ENCODE measurements around the gene MYH9.
A peak's percentile ranks its signal among the peaks of the same experiment; 100 is the strongest.
"Not testable (repeated sequence)": the region's sequence is repeated elsewhere in the genome, so short reads cannot be mapped to it uniquely, and the experiment has no call there.

Gene MYH9

DNA sequence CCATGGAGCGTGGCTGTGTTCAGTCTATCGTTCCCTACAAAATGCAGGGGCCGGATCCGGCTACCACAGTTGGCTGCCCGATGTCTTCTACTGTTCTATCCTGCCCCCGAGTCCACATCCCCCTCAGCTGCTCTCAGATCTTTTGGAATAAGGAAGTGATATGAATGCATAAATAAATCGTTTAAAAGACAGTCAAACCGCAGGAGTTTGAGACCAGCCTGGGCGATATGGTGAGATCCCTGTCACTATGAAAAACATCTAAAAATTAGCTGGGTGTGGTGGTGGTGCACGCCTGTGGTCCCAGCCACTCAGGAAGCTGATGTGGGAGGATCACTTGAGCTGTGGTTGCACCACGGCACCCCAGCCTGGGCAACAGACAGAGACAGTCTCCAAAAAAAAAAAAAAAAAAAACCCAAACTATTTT, 97.8 kb downstream of the MYH9 start:
- DNase-seq, result not testable (repeated sequence)

DNA sequence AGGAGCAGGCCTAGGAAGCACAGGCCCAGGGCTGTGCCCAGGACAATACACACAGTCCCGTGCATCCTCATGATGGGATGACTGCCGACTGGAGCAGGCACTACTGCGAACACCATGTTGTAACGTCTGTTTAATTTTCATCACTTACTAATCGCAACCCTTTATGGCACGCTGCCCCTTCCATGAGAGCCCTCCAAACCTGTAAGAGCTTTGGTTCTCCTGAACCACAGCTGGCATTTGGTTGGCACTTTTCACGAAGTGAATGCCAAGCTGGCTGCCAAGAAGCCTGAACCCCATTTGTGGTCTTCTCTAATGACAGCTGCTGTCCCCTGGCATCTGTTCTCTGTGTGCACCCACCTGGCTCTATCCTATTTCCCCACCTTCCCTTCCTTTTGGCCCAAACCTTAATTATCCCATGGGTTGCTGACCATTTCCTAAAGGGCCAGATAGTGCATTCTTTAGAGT, 98.3 kb downstream of the MYH9 start:
- DNase-seq, result no peak

DNA sequence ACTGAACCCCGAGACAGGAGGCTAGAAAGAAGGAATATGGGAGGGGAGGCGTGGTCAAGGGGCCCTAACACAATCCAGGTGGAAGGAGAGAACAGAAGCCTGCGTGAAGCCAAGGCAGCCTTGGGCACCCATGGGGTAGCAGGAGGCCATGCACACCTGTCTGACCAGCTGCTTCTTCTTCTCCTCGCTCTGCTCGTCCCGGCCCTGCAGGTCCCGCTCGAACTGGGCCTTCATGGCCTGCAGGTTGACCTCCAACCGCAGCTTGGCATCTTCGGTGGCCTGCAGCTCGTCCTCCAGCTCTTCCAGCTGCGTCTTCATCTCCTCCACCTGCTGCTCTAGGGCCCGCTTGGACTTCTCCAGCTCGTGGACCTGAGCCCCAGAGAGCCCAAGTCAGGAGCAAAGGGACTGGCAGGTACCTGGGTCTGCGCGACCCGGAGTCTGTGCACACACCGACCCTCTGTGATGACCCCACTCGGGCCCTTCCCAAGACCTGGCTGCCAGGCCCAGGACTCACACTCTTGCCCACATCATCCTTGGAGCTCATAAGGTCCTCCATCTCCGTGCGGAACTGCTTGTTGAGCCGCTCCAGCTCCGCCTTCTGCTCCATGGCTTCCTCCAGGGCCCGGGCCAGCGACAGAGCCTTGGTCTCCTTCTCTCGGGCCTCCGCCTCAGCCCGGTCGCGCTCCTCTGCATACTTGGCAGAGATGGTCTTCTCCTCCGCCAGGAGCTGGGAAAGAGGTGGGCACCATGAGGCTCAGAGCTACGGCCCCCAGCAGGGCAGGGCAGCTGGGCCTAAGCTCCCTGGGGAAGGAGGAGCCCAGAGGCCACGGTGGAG, 99.0 kb downstream of the MYH9 start:
- DNase-seq, result no peak

DNA sequence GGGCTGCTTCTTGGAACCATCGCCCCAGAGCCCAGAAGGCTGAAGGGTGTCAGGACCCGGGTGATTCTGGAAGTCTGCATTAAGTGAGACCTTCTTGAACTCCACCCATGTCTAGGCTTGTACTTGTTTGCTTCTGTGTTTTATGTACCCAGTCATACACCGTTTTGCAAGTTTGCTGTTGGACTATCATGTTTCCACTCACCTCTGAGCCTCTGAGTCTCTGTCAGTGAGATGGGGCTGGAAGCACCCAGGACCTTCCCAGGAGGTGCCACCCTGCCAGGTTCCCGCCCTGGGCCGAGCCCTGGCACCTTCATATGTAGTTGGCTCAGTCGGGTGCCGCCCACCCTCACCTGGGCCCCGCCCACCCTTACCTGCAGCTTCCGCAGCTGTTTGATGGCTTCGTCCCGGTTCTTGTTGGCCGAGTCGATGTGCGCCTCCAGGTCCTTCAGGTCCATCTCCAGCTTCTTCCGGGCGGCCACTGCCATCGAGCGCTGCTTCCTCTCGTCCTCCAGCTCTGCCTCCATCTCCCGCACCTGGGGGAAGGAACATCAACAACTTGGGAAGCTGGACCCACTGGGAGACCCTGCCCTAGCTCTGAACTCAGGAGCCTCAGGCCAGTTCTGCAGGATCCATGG, 99.8 kb downstream of the MYH9 start:
- no peak for DNase-seq

DNA sequence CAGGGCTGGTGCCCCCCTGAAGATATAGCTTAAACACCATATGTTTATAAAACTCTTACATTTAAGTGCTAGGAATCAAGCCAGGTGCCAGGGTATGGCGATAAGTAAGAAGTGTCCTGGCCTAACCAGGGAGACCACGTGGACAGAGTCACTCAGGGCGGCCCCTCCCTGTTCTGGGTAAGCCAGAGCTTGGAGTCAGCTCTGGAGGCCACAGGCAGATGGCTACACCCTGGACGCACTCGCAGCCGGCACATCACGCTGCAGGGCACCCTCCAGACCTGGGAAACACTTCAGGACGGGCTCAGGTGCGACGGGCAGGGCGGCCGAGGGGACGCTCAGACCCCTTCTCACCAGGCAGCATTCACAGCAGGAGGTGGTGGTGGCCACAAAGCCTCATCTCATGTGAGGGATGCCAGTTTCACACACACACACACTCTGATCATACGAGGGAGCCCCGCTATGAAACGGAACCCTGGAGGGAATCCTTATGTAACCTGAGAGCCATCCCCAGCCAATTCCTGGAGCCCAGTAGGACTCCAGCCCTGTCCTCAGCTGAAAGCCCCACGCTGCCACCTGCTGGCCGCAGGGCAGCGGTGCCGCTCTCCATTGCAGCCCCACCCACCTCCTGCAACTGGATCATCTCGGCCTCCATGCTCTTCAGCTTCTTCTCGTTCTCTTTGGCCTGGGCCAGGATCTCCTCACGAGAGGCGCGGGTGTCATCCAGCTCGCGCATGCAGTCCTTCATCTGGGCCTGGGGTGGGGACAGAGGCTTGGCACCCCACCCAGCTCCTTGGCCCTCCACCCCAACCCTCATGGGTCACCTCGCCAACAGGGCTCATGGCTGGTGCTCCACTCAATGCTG, 101.4 kb downstream of the MYH9 start:
- peak; percentile 74 for DNase-seq

DNA sequence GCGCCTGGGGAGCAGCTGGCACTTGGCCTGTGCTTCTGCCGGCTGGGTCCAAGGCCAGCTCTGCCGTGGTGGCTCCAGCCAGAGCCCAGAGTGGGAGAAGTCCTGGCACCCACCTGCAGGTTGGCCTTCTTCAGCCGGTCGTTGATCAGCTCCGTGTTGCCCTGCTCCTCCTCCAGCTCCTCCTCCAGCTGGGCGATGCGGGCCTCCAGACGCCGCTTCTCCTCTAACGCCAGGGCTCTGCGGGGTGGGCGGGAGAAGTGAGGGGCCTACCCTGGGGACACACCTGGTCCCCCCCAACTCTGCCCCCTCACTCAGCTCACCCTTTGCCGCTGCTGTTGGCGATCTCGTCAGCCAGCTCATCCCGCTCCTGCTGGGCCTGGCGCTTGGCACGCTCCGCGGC, 102.2 kb downstream of the MYH9 start:
- DNase-seq, result no peak

DNA sequence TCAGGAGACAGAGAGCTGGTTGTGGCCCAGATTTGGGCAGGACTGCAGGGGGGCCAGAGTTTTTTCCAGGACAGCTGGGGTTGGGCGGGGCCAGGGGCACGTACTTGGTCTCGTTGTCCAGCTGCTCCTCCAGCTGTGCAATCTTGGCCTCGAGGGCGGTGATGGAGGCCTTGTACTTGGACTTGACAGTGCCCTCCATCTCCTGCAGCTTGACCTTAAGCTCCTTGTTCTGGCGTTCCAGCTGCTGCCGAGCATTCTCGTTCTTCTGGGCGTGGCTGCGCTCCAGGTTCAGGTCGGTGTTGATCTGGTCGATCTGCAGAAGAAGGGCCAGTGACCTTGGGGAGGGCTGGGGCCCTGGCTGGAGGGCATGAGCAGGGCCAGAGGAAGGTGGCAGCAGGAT, 102.8 kb downstream of the MYH9 start:
- no peak for DNase-seq

DNA sequence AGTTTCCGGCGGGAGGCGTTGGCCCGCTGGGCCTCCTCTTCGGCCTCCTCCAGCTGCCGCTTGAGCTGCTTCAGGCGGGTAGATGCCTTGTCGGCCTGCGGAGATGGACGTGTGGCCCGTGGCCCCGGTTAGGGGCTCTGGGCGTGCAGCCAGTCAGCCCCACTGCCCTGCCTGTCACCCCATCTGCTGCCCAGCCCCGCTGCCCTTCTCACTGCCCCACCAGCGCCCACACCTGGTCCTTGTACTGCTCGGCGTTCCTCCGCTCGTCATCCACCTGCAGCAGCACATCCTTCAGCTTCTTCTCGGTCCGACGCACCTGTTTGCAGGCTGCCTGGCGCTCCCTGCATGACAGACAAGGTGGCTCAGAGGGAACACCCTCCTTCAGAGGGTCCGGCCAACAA, 103.6 kb downstream of the MYH9 start:
- no peak for DNase-seq

DNA sequence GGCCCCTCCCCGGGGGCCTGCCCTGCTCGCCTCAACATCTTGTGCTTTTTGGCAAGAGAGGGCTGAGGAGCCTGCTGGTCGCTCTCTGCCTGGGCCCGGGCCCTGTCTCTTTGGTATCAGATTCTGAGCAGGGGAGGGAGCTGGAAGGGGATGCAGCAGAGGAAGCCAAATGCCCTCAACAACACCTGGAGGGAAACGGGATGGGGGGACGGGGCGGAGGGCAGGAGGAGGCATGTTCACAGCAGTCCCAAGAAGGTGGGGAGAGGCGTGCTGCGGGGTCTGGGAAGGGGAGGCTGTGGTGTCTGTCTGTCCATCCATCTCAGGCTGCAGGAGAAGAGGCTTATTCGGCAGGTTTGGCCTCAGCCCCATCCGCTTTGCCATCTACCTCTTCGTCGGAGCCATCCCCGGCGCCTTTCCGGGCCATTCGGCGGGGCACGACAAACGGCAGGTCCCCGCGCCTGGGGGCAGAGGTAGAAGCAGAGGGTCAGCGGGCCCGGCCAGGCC, 105.4 kb downstream of the MYH9 start:
- DNase-seq, result no peak

DNA sequence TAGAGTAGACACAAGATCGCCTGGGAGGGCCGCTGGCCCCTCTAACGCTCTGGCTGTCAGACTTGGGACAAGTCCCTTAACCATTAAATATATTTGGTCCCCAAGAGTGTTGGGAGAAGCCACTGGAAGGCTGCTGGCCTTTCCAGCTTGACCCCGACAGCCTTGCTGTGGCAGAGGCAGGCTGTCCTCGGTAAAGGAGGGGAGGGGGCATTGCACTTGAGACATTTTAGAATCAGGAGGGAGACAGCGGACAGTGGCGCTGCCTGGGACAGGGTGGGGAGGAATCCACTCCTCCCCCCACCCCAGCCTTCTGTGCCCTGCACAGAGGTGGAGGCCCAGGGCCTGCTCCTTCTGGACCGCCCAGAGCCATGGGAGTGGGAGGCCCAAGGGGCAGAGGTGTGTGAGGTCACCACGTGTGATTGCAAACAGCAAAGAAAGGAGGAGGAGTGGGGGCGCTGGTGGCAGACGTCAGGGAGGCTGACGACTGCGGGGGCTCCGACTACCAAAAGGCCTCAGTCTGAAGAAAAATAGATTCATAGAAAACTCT, 105.9 kb downstream of the MYH9 start:
- no peak for DNase-seq

DNA sequence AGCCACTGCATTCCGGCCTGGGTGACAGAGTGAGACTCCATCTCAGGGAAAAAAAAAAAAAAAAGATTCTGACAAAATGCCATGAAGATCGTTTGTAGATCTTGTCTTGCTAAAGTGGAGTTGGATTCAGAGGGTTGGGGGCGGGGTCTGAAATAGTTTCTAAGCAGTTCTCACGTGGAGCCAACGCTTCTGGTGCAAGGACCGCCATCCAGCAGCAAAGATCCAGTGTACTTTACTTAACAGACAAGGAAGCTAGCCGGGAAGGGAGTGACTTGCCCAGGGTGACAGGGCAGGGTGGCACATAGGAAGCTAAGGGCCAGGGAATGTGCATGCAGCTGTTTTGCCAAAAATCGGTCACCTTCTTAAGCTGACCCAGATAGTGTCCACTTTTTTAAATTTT, 107.4 kb downstream of the MYH9 start:
- DNase-seq, result no peak

DNA sequence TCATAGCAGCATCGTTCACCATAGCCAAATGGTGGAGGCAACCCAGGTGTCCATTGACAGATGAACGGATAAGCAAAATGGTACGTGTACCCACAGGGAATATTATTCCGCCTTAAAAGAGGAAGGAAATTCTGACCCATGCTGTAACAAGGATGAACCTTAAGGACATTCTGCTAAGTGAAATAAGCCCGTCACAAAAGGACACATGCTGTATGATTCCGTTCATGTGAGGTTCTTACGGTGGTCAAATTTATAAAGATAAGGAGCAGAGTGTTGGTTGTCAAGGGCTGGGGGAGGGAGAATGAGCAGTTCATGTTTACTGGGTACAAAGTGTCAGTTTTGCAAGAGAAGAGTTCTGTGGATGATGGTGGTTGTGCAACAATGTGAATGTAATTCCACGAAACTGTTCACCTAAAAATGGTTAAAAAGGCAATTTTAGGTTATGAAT, 108.5 kb downstream of the MYH9 start:
- no peak for DNase-seq

DNA sequence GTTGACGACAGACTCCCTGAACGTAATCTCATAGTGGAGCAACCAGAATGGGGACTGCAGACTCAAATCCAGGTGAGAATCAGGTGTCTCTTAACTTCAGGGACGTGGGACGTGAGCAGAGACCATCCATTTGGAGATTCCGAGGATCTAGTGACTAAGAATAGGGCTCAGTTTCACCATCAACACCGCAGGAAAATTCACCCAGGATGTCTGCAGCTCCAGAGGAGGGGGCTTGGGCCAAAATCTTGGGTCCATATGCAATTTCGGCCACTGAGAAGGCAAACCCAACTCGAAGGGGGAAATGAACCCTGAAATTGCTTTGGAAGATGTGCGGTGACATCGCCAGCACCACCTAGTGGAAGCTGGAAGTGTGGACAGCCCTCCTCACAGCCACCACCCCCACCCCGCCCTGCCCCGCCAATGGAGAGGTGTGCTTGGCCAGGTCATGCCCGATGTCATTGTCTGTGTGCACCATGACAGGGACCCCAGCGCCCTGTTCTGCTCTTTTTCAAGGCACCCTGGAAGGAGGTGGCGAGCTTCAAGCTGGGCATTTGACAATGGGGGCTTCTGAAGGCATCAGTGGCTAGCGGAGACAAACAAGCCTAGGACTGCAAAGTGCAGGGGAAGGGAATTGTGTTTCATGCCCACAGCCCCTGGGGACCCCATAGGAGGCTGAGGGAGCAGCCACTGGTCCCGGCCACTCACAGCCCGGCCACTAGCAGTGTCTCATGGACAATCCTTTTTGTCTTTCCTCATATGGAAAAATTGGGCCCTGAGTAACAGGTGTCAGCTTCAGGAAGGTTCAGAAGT, 110.1 kb downstream of the MYH9 start:
- DNase-seq, result peak; percentile 67

DNA sequence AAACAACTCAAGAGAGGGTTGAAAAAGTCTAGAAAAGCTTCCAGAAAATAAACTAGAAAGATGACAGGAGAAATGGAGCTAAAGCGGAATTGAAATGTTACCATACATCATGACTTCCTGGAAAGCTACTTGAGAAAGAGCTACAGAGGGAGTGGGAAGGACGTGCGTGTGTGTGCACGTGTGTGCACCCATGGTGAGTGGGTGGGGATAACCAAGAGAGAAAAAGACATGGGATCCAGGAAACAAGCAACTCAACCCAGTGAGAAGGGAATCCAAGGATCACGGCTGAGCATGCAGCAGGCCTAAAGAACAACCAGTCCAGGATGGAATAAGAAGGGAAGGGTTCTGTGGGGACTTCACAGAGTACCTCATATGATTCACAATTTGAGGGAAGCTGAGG, 113.2 kb downstream of the MYH9 start:
- no peak for DNase-seq

DNA sequence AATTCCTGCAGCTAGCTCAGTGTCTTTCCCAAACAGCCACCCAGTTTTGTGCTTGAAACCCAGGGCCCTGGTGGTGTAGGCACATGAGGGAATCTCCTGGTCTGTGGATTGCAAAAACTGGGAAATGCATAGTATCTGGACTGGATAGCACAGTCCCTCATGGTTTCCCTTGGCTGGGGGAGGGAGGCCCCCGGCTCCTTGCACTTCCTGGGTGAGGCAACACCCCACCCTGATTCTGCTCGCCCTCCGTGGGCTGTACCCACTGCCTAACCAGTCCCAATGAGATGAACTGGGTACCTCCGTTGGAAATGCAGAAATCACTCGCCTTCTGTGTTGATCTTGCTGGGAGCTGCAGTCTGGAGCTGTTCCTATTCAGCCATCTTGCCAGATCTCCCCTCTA, 115.8 kb downstream of the MYH9 start:
- not testable (repeated sequence) for DNase-seq

DNA sequence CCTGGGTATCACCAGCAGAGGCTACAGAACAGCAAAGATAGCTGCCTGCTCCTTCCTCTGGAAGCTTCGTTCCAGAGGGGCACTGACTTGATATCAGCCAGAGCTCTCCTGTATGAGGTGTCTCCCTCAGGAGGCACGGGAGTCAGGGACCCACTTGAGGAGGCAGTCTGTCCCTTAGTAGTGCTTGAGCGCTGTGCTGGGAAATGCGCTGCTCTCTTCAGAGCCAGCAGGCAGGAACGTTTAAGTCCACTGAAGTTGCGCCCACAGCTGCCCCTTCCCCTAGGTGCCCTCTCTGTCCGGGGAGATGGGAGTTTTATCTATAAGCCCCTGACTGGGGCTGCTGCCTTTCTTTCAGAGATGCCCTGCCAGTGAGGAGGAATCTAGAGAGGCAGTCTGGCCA, 116.5 kb downstream of the MYH9 start:
- DNase-seq, result not testable (repeated sequence)

DNA sequence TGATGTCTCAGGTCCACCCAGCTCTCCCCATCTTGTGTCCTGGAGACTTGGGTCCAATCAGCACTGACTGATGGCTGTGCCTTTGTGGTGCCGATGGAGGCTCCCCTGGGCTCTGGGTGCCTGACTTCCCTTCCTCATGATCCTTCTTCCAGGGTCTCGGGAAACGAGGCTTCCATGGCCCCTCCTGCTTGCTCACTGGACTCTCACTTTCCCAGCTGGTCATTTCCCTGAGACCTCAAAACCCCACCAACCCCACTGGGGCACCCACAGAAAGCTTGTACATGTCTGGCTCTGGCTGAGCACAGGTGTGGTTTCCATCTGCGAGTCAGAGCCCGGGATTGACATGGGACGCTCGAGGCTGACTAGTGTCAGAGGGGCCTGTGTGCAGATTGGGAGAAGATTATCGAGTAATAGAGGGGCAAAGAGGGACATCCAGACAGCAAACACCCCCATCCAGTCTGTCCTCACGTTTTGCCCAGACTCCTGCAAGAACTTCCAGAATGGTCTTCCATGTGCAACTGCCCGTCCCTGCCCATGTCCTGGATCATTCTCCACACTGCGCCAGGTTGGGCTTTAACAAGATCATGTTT, 119.8 kb downstream of the MYH9 start:
- DNase-seq, result no peak

DNA sequence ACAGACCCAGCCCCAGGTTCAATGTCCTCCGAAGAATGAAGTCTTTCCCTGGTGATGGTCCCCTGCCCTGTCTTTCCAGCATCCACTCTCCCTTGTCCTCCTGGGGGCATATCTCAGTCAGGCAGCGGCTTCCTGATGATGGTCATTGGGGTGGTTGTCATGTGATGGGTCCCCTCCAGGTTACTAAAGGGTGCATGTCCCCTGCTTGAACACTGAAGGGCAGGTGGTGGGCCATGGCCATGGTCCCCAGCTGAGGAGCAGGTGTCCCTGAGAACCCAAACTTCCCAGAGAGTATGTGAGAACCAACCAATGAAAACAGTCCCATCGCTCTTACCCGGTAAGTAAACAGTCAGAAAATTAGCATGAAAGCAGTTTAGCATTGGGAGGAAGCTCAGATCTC, 120.7 kb downstream of the MYH9 start:
- no peak for DNase-seq

DNA sequence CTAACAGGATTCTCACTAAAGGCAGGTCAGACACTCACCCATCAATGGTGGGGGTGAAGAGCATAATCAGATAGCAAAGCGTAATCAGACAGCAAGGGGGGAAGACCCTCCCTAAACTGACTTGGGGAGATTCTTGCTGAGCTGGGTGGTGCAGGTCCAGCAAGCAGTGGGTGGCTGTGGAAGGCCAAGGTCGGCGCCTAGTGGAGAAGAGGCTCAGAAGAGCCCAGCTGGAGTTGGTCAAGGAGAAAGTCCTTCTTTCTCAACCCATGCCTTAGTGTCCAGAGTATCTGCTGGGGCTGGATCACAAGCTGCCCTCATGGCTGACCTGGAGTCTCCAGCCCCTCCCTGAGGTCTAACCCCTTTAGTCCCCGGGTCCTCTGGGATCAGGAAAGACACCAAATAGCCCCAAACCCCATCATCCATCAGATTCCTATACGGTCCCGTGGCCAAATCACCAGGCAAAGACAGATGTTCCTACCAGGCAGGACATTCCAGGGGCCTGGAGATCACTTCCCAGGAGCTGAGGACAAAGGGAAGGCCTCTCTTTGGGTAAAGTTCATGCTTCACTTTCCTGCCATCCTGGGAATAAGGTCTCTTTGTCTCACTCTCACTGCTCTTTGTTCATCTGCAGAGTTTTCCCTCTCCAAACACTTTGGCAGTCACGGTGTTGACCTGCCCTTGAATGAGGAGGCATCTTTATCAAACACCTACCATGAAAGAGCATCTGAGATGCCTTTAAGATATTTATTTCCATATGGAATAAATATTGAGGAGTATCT, 123.7 kb downstream of the MYH9 start:
- DNase-seq, result not testable (repeated sequence)

DNA sequence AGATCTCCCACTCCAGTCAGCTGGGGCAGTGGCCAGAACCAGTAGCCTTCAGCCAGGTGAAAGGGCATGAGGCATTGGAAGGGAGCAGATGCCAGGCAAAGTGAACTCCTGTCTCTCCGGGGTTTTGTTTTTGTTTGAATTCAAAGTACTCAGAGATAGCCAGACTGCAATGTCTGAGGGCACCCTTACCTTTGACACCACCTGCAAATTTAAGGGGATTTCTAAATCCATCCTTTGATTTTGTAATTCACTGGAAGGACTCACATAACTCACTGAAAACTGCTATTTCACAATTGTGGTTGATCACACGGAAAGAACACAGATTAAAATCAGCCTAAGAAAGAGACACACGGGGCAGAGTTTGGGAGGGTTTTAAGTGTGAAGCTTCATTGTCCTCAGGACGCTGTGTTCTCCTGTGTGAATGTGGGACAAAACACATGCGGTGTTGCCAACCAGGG, 124.5 kb downstream of the MYH9 start:
- DNase-seq, result not testable (repeated sequence)

DNA sequence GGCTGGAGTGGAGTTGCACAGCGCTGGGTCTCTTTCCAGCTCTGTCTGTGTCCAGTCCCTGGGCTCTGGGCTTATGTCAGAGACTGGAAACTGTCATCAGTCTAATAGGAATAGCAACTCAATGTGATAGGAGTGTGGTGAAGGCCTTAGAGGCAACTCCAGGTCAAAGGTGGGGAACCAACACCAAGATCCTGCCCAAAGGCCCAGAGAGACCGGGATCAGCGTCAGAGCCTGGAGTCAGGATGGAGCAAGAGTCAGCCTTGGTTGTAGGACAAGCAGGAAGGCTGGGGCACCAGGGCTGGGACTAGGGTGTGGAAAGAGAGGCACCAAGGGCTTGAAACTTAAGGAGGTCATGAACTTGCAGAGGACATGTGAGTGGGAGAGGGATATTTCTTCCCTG, 125.5 kb downstream of the MYH9 start:
- not testable (repeated sequence) for DNase-seq
